ENCODE results near the gene ADGRL3.
"Not testable (repeated sequence)": the region's sequence is repeated elsewhere in the genome, so short reads cannot be mapped to it uniquely, and the experiment has no call there.

The ADGRL3 gene

GRCh38 chr4:61556277-61556676 lies 356.2 kb downstream of the ADGRL3 start:
- no peak for DNase-seq

DNA sequence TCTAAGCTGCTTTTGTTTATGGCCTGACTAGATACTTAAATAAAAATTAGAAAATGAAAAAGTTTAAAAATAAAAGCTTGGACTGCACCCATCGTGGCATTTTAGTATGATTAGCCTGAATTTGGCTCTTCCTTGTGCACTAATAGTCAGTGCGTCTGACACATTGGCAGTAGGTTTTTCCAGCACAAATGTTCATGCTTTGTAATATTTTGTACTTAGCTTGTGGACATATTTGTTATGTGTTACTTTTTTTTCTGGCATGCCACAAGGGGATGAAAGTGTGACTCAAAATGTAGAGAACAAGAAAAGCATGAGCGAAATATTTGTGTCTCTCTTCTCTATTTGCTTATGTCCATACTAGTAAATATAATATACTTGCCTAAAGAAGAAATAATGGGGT lies 359.3 kb downstream of the ADGRL3 start:
- no peak for DNase-seq

- no peak for DNase-seq
Measured at GRCh38 chr4:61561028-61561427, 360.9 kb downstream of the ADGRL3 start.

DNA sequence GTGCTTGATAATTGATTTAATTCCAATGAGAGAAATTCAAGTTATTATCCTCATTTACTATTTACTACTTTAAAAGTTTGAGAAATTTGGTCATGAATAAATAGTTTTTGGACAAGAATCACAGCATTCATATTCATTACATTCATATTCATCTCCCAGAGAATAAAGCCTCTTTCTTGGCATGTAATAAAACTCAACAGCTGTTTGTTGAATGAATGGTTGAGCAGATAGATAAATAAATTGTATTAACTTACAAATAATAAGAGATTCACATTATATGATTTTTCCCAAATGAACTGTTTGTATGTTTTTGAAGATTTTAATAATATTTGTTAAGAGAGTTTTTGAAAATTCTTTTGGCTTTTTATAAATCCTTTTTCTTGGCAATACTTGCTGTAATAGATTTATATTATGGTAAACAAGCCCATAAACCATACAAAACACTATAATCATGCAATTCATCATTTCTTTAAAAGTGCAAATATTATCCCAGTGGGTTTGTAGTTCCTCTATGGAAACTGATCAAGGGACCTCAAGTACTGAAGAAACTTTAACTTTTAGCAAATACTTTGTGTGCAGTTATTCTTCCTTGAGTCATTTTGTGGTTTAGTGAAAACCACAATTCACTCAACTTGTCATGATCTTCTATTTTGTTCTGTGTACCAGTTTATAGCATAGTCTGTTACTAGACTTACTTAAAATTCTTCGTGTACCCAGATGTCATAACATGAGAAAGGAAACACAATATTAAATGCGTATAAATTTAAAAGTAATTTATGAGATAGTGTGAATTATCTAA lies 371.8 kb downstream of the ADGRL3 start:
- peak; percentile 68 for DNase-seq

GRCh38 chr4:61575796-61576195 lies 375.7 kb downstream of the ADGRL3 start:
- no peak for DNase-seq

DNA sequence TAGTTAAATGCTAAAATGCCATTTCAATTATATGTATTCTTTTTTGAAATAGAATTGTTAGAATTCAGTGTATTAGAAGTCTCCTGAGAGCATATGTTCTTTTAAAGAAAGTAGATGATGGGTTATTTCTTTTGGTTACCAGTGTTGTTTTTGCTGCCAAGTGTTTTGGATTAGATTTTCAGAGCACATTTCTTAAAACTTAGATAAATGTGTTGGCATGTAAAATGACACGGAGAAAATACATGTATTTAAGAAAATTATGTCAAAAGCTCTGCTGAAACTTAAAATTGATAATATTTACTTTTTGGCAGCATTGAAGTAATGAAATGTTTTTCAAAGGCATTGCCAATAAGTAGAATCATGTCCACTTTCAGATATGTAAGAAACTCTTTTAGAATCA lies 379.7 kb downstream of the ADGRL3 start:
- no peak for DNase-seq

GRCh38 chr4:61580721-61581377 lies 380.7 kb downstream of the ADGRL3 start:
- peak; percentile 44 for DNase-seq

- peak; percentile 36 for DNase-seq
Measured at GRCh38 chr4:61583696-61584095, 383.6 kb downstream of the ADGRL3 start.

GRCh38 chr4:61588621-61589402 lies 388.7 kb downstream of the ADGRL3 start:
- no peak for DNase-seq

DNA sequence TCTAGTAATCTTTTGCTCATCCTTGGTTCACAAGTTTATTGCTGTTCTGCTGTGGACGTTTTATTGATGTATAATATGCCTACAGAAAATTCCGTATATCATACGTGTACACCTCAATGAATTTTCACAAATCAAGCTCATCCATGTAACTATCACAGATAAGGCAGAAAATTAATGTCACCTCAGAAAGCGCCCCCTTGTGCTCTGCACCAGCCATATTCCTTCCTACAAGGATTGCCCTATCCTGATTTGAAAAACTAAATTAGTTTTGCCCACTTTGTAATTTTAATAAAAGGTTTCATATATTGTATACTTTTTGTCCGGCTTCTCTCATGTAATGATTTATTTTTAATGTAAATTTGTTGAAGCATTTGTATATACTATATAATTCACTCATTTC lies 390.8 kb downstream of the ADGRL3 start:
- no peak for DNase-seq

DNA sequence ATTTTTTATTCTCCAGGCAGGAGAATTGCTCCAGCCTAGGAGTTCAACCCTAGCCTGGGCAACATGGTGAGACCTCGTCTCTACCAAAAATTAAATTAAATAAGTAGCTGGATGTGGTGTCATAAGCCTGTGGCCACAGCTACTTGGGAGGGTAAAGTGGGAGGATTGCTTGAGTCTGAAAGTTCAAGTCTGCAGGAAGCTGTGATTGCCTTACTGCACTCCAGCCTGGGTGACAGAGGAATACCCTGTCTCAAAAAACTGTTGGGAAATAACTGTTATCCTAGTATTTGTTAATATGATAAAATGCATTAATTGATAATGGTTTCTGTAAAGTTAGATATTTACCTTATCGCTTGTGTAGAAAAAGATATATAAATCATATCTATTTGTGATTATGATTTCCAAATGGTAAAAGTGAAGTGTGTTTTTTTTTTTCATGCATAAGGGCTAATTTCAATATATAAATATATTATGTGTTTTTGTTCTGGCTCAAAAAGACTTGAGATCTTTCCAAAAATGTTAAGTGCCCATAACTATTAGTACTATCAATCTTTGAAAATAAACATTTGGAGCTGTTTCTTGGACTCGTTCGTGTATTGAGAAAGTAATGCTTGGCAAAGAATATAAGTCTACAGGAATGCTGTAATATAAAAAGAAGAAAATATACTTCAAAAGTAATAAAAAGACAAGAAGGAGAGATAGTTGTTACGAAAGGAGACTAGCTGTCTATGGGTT lies 396.6 kb downstream of the ADGRL3 start:
- no peak for DNase-seq

GRCh38 chr4:61603086-61603485 lies 403.0 kb downstream of the ADGRL3 start:
- no peak for DNase-seq

GRCh38 chr4:61604054-61604453 lies 403.9 kb downstream of the ADGRL3 start:
- DNase-seq: no peak

DNA sequence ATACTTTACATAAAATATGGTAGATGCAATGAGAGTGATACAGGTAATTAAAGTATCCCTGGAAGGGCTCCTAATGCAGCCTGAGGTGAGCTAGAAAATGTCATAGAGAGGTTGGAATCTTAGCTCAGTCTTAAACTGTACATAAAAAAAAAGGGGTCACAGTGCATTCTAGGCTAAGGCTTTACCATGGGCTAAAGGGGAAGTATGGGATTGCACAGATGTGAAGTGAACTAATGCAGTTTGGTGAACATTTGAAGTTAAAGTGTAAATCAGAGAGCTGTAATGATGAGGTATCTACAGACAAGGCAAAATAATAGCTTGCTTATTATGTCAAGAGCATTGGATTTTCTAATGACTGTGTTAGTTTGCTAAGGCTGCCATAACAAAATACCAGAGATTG lies 405.9 kb downstream of the ADGRL3 start:
- no peak for DNase-seq

DNA sequence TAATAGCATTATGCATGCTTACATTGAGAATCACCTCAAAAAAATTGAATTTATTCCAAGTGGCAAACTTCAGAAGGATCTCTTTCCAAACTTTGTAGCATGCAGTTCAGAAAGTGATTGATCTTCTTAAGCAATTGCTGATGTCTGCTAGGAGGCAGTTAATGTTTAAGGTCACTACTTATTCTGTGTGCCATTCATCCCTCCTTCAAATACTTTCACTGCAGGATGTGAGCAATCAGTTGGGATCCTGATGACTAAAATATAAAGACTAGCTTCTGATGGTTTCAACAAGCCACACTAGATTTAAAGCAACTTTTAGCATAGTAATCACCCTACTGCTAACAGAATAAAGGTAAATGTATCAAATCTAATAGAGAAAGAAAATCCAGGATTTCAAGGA lies 414.1 kb downstream of the ADGRL3 start:
- DNase-seq: peak; percentile 44

GRCh38 chr4:61619528-61619927 lies 419.4 kb downstream of the ADGRL3 start:
- no peak for DNase-seq

DNA sequence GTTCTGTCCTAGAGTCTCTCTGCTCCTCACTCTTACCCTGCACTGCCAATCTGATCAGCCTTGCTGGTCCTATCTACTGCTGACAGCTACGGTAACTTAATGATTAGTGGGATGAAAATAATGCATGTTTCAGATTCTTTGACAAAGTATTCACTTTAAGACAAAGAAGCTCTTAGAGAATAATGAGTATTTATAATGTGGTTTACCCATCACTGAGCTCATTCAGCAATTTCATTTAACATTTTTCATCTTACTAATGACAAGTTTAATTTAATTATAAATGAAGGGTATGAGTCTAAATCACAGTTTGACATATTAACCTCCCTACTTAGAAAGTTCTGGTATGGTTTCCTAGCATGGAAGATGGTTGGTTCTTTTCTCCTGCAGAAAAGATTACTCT lies 428.2 kb downstream of the ADGRL3 start:
- DNase-seq: peak; percentile 31

DNA sequence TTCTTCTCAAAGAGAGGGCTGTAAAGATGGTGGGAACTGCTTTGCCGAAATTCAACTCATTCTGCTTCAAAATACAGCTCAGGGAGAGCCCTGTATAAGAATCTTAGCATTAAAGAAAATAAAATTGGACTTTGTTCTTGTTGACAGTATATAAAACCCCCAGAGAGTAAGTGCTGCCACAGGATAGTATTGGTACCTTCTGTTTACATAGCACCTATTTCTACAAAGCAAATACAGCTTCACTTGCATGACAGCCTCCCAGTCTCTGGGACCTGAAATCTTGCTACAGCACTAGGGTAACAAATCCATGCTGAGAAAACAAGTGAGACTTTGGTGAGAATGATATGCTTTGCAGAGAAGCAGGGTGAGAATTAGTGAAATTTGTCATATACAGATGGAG lies 428.6 kb downstream of the ADGRL3 start:
- no peak for DNase-seq

- DNase-seq: no peak
Measured at GRCh38 chr4:61630548-61630947, 430.4 kb downstream of the ADGRL3 start.

DNA sequence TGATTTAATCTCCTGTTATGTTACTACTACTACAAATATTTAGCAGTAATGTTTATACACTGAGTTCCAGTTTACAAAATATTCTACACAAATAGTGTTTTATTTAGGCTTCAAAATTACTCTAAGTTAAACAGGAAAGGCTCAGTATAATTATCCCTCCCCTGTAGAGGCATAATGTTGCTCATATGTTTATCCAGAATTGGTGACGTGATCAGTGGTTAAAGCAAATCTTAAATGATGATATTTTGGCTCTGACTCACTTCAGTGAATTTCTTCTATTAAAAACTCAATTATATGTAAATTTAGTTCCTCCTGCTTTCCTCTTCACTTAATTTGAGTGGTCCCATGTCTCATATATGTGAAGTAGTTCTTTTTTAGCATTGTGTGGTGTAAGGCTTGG lies 438.5 kb downstream of the ADGRL3 start:
- peak; percentile 40 for DNase-seq

DNA sequence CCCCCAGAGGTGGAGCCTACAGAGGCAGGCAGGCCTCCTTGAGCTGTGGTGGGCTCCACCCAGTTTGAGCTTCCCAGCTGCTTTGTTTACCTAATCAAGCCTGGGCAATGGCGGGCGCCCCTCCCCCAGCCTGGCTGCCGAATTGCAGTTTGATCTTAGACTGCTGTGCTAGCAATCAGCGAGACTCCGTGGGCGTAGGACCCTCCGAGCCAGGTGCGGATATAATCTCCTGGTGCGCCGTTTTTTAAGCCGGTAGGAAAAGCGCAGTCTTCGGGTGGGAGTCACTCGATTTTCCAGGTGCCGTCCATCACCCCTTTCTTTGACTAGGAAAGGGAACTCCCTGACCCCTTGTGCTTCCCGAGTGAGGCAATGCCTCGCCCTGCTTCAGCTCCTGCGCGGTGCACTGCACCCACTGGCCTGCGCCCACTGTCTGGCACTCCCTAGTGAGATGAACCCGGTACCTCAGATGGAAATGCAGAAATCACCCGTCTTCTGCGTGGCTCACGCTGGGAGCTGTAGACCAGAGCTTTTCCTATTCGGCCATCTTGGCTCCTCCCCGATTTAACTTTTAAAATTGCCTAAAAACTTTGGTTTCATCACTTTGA lies 446.7 kb downstream of the ADGRL3 start:
- not testable (repeated sequence) for DNase-seq

DNA sequence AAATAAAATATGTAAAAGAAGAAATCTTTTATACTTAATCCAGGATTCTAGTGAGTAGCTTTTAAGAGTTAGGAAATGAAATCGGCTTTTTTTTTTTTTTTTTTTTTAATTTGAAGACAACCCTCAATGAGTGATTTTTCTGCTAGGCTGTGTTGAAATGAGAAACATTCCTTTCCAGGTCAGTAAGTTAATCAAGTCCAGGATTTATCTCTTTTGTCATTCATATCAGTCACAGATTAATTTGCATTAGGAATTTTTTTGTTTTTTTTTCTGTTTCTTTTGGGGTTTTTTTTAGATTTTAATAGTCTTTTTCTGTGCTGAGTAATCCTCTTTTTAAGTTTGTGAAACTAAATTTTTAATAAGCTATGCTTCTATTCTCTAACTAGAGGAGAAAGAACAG lies 448.1 kb downstream of the ADGRL3 start:
- DNase-seq: no peak

Data from fibroblast of skin of abdomen (primary cell).